ENCODE measurements around the gene CLDN16. TPM values are rescaled to one million over a fixed set of nuclear protein-coding genes. Genes with fewer than 3 reads are reported as not detected.
A peak's percentile ranks its signal among the peaks of the same experiment; 100 is the strongest.

Gene CLDN16
- total and polyA plus RNA-seq, 5 donors from 2014 or later, result not detected

GRCh38 chr3:190368881-190369280, 19.1 kb upstream of the CLDN16 start:
- no peaks in the 10 kb centered on the region for H3K36me3 Mint-ChIP-seq
- Histone ChIP-seq H3K4me1 (ENCODE audit: control insufficient read depth, insufficient read depth, low read length, poor library complexity, severe bottlenecking) (no peaks in the 10 kb centered on the region), H3K36me3 (ENCODE audit: control insufficient read depth, insufficient read depth, low read length) (no peaks in the 10 kb centered on the region), H3K27me3 (ENCODE audit: control insufficient read depth, insufficient read depth, low read length) (no peaks in the 10 kb centered on the region), H3K27ac (ENCODE audit: insufficient read depth, low read length, poor library complexity, severe bottlenecking) (no peak overlapping the region), H3K9me3 (ENCODE audit: control insufficient read depth in 2 of 2, low read length in 2 of 2) (no peaks in the 10 kb centered on the region), H3K4me3 (ENCODE audit: low read depth, low read length) (no peak overlapping the region)
- H3K27ac Mint-ChIP-seq, result no peak overlapping the region
- DNase-seq (no peak), ATAC-seq (ENCODE audit: low read depth in 2 of 2) (no peak)
- H3K4me3 Mint-ChIP-seq, result no peak overlapping the region
- H3K4me1 Mint-ChIP-seq, result no peaks in the 10 kb centered on the region
- peaks cover 0 to 2% (median 0%) of the 10 kb centered on the region in 7 donors for H3K9me3 Mint-ChIP-seq
- H3K27me3 Mint-ChIP-seq, result peaks cover 4% of the 10 kb centered on the region

- no peaks in the 10 kb centered on the region for H3K9me3 ChIP-seq (ENCODE audit: control insufficient read depth in 2 of 2, low read length in 2 of 2)
- ATAC-seq (ENCODE audit: low read depth in 2 of 2), result no peak
- H3K27me3 ChIP-seq (ENCODE audit: control insufficient read depth, insufficient read depth, low read length), result no peaks in the 10 kb centered on the region
- no peaks in the 10 kb centered on the region for H3K4me1 ChIP-seq (ENCODE audit: control insufficient read depth, insufficient read depth, low read length, poor library complexity, severe bottlenecking)
- H3K4me1 Mint-ChIP-seq, result no peaks in the 10 kb centered on the region
- no peaks in the 10 kb centered on the region for H3K36me3 Mint-ChIP-seq
- no peak overlapping the region for H3K4me3 ChIP-seq (ENCODE audit: low read depth, low read length)
- no peak overlapping the region for H3K4me3 Mint-ChIP-seq
- no peak overlapping the region for H3K27ac ChIP-seq (ENCODE audit: insufficient read depth, low read length, poor library complexity, severe bottlenecking)
- peaks cover 8% of the 10 kb centered on the region for H3K27me3 Mint-ChIP-seq
- H3K36me3 ChIP-seq (ENCODE audit: control insufficient read depth, insufficient read depth, low read length), result no peaks in the 10 kb centered on the region
- DNase-seq, result no peak
- no peak overlapping the region for H3K27ac Mint-ChIP-seq
- H3K9me3 Mint-ChIP-seq, result peaks cover 0 to 2% (median 0%) of the 10 kb centered on the region in 7 donors
Observed at GRCh38 chr3:190369668-190370295, 18.2 kb upstream of the CLDN16 start.

DNA sequence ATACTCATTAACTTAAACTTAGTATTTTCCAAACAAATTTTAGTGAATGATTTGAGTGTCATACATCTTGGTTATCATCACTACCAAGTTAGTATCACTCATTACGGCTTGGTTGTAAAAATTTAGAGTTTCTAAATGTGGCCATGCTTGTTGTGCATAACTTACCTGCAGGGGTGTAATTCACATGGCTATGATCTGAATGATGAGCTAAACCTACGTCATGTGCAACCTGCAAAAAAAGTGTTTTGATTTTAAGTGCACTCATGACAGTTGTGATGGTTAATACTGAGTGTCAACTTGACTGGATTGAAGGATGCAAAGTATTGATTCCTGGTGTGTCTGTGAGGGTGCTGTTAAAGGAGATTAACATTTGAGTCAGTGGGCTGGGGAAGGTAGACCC, 17.6 kb upstream of the CLDN16 start:
- no peak overlapping the region for H3K27ac Mint-ChIP-seq
- ATAC-seq (ENCODE audit: low read depth in 2 of 2) (no peak), DNase-seq (no peak)
- Histone ChIP-seq H3K4me1 (ENCODE audit: control insufficient read depth, insufficient read depth, low read length, poor library complexity, severe bottlenecking) (no peaks in the 10 kb centered on the region), H3K27me3 (ENCODE audit: control insufficient read depth, insufficient read depth, low read length) (no peaks in the 10 kb centered on the region), H3K36me3 (ENCODE audit: control insufficient read depth, insufficient read depth, low read length) (no peaks in the 10 kb centered on the region), H3K27ac (ENCODE audit: insufficient read depth, low read length, poor library complexity, severe bottlenecking) (no peak overlapping the region), H3K4me3 (ENCODE audit: low read depth, low read length) (no peak overlapping the region), H3K9me3 (ENCODE audit: control insufficient read depth in 2 of 2, low read length in 2 of 2) (no peaks in the 10 kb centered on the region)
- no peaks in the 10 kb centered on the region for H3K36me3 Mint-ChIP-seq
- no peak overlapping the region for H3K4me3 Mint-ChIP-seq
- no peaks in the 10 kb centered on the region for H3K4me1 Mint-ChIP-seq
- H3K9me3 Mint-ChIP-seq, result peaks cover 0 to 2% (median 0%) of the 10 kb centered on the region in 7 donors
- H3K27me3 Mint-ChIP-seq, result peaks cover 8% of the 10 kb centered on the region

GRCh38 chr3:190371152-190371551, 16.8 kb upstream of the CLDN16 start:
- H3K27ac ChIP-seq (ENCODE audit: insufficient read depth, low read length, poor library complexity, severe bottlenecking), result no peak overlapping the region
- DNase-seq (no peak), ATAC-seq (ENCODE audit: low read depth in 2 of 2) (no peak)
- no peak overlapping the region for H3K27ac Mint-ChIP-seq
- no peaks in the 10 kb centered on the region for H3K36me3 Mint-ChIP-seq
- H3K4me3 ChIP-seq (ENCODE audit: low read depth, low read length), result no peak overlapping the region
- H3K27me3 Mint-ChIP-seq, result peaks cover 7% of the 10 kb centered on the region
- no peaks in the 10 kb centered on the region for H3K4me1 ChIP-seq (ENCODE audit: control insufficient read depth, insufficient read depth, low read length, poor library complexity, severe bottlenecking)
- H3K9me3 Mint-ChIP-seq, result peaks cover 0 to 2% (median 0%) of the 10 kb centered on the region in 7 donors
- H3K9me3 ChIP-seq (ENCODE audit: control insufficient read depth in 2 of 2, low read length in 2 of 2), result no peaks in the 10 kb centered on the region
- no peaks in the 10 kb centered on the region for H3K27me3 ChIP-seq (ENCODE audit: control insufficient read depth, insufficient read depth, low read length)
- no peaks in the 10 kb centered on the region for H3K36me3 ChIP-seq (ENCODE audit: control insufficient read depth, insufficient read depth, low read length)
- H3K4me1 Mint-ChIP-seq, result no peaks in the 10 kb centered on the region
- no peak overlapping the region for H3K4me3 Mint-ChIP-seq

DNA sequence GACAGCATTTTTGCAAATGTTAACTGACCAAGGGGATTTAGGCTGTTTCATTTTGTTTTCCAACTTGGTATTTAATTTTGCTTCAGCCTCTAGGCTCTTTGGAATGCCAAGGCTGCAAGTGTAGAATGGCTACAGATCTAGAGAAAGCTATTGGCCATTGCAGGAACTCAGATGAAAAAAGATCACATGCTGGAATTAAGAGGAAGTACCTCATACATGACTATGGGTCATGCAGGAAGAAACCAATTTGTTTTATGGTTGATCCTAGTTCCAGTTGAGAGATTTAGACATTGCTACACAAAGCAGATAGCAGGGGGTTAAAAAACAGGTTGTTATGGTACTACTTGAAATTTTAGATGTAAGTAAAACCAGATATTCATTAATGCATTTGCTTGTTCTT, 12.7 kb upstream of the CLDN16 start:
- H3K4me1 Mint-ChIP-seq, result no peaks in the 10 kb centered on the region
- H3K9me3 ChIP-seq (ENCODE audit: control insufficient read depth in 2 of 2, low read length in 2 of 2), result no peaks in the 10 kb centered on the region
- H3K4me3 Mint-ChIP-seq, result no peak overlapping the region
- H3K36me3 Mint-ChIP-seq, result no peaks in the 10 kb centered on the region
- H3K27me3 ChIP-seq (ENCODE audit: control insufficient read depth, insufficient read depth, low read length), result no peaks in the 10 kb centered on the region
- peaks cover 0 to 2% (median 0%) of the 10 kb centered on the region in 7 donors for H3K9me3 Mint-ChIP-seq
- no peak overlapping the region for H3K27ac Mint-ChIP-seq
- peaks cover 5% of the 10 kb centered on the region for H3K27me3 Mint-ChIP-seq
- H3K36me3 ChIP-seq (ENCODE audit: control insufficient read depth, insufficient read depth, low read length), result no peaks in the 10 kb centered on the region
- no peak for DNase-seq
- H3K4me1 ChIP-seq (ENCODE audit: control insufficient read depth, insufficient read depth, low read length, poor library complexity, severe bottlenecking), result no peaks in the 10 kb centered on the region
- H3K27ac ChIP-seq (ENCODE audit: insufficient read depth, low read length, poor library complexity, severe bottlenecking), result no peak overlapping the region
- no peak overlapping the region for H3K4me3 ChIP-seq (ENCODE audit: low read depth, low read length)
- no peak for ATAC-seq (ENCODE audit: low read depth in 2 of 2)

DNA sequence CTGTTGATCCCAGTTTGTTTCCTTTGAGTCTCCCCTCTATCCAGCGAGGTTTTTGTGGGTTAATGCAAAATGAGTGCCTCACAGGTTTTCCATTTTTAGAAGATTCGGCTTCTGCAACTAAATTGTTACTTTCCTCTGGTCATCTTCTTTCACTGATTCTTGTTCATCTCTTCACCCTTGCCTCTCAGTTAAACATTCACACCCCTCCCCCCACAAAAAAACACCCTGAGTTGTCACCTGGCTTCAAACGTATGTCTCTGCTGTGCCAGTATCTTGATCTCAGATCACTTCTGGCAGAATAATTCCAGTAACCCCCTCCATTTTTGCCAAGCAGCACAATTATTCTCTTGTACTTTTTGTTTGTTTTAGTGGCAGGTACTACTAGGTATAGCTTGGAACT, 12.3 kb upstream of the CLDN16 start:
- Mint-ChIP-seq H3K4me1 (no peaks in the 10 kb centered on the region), H3K27me3 (peaks cover 5% of the 10 kb centered on the region), H3K9me3 (peaks cover 0 to 2% (median 0%) of the 10 kb centered on the region in 7 donors), H3K27ac (no peak overlapping the region), H3K36me3 (no peaks in the 10 kb centered on the region), H3K4me3 (no peak overlapping the region)
- Histone ChIP-seq H3K4me3 (ENCODE audit: low read depth, low read length) (no peak overlapping the region), H3K4me1 (ENCODE audit: control insufficient read depth, insufficient read depth, low read length, poor library complexity, severe bottlenecking) (no peaks in the 10 kb centered on the region), H3K27ac (ENCODE audit: insufficient read depth, low read length, poor library complexity, severe bottlenecking) (no peak overlapping the region), H3K27me3 (ENCODE audit: control insufficient read depth, insufficient read depth, low read length) (no peaks in the 10 kb centered on the region), H3K9me3 (ENCODE audit: control insufficient read depth in 2 of 2, low read length in 2 of 2) (no peaks in the 10 kb centered on the region), H3K36me3 (ENCODE audit: control insufficient read depth, insufficient read depth, low read length) (no peaks in the 10 kb centered on the region)
- ATAC-seq (ENCODE audit: low read depth in 2 of 2) (no peak), DNase-seq (no peak)

DNA sequence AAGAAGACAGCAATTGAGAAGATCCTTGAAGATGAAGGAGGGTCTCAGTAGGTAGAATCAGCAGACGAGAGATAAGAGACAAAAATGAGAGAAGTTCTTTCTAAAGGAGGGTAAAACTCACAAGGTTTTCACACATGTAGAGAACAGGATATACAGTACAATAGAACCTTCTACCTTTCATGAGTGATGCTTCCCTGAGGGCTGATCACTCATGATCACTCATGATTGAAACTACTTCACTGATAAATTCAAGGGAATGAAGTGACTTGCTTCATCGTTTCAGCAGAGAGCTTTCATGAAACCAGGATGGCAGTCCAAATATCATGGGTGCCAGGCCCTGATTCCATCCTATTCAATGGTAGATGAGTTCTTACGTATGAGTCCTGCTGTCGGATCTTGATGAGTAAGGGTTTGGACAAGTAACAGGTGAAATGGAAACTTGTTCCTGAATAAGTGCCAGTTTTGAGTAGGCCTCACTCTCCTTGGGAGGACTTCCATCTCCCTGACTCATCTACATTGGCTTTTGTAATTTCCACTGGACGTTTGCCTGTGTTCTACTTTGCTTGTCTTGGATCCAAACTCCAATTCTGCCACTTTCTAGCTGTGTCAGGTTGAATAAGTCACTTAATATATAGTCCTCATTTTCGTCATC, 9.6 kb upstream of the CLDN16 start:
- no peak for ATAC-seq (ENCODE audit: low read depth in 2 of 2)
- H3K4me3 ChIP-seq (ENCODE audit: low read depth, low read length), result no peak overlapping the region

DNA sequence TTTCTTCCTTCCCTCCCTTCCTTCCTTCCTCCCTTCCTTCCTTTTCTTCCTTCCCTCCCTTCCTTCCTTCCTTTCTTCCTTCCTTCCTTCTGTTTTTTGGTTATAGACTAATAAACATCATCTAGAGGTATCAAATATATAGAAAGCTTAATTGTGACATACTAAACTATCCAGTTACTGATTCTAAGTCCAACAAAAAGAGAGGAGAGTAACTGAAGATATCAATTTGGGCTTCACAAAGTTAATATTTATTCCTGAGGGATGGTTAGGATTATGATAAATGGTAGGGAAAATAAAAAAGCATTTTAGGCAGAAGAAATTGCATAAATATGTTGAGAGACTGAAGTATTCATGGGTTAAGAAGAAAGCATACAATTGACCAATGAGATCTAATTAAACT, 7.8 kb upstream of the CLDN16 start:
- peaks cover 0 to 2% (median 0%) of the 10 kb centered on the region in 7 donors for H3K9me3 Mint-ChIP-seq
- H3K4me3 Mint-ChIP-seq, result no peak overlapping the region
- peaks cover 5% of the 10 kb centered on the region for H3K27me3 Mint-ChIP-seq
- no peaks in the 10 kb centered on the region for H3K4me1 Mint-ChIP-seq
- H3K36me3 ChIP-seq (ENCODE audit: control insufficient read depth, insufficient read depth, low read length), result no peaks in the 10 kb centered on the region
- H3K27me3 ChIP-seq (ENCODE audit: control insufficient read depth, insufficient read depth, low read length), result no peaks in the 10 kb centered on the region
- DNase-seq, result no peak
- H3K4me1 ChIP-seq (ENCODE audit: control insufficient read depth, insufficient read depth, low read length, poor library complexity, severe bottlenecking), result no peaks in the 10 kb centered on the region
- H3K27ac ChIP-seq (ENCODE audit: insufficient read depth, low read length, poor library complexity, severe bottlenecking), result no peak overlapping the region
- no peaks in the 10 kb centered on the region for H3K36me3 Mint-ChIP-seq
- no peak for ATAC-seq (ENCODE audit: low read depth in 2 of 2)
- no peak overlapping the region for H3K4me3 ChIP-seq (ENCODE audit: low read depth, low read length)
- no peaks in the 10 kb centered on the region for H3K9me3 ChIP-seq (ENCODE audit: control insufficient read depth in 2 of 2, low read length in 2 of 2)
- H3K27ac Mint-ChIP-seq, result peak overlapping the region in 1 of 3 donors; percentile 66

More for the DNA sequence above, 9.6 kb upstream of the CLDN16 start:
- H3K36me3 ChIP-seq (ENCODE audit: control insufficient read depth, insufficient read depth, low read length), result no peaks in the 10 kb centered on the region
- H3K9me3 ChIP-seq (ENCODE audit: control insufficient read depth in 2 of 2, low read length in 2 of 2), result no peaks in the 10 kb centered on the region
- no peak for DNase-seq
- H3K27ac ChIP-seq (ENCODE audit: insufficient read depth, low read length, poor library complexity, severe bottlenecking), result no peak overlapping the region
- H3K27me3 ChIP-seq (ENCODE audit: control insufficient read depth, insufficient read depth, low read length), result no peaks in the 10 kb centered on the region
- H3K9me3 Mint-ChIP-seq, result peaks cover 0 to 2% (median 0%) of the 10 kb centered on the region in 7 donors
- H3K27ac Mint-ChIP-seq, result no peak overlapping the region
- H3K36me3 Mint-ChIP-seq, result no peaks in the 10 kb centered on the region
- H3K4me1 ChIP-seq (ENCODE audit: control insufficient read depth, insufficient read depth, low read length, poor library complexity, severe bottlenecking), result no peaks in the 10 kb centered on the region
- no peaks in the 10 kb centered on the region for H3K4me1 Mint-ChIP-seq
- no peak overlapping the region for H3K4me3 Mint-ChIP-seq
- peaks cover 5% of the 10 kb centered on the region for H3K27me3 Mint-ChIP-seq

Measured in CD4-positive, CD25-positive, alpha-beta regulatory T cell (primary cell).